ENCODE results near the gene DUSP11.

Gene DUSP11

GRCh38 chr2:73779467-73780236 is at the start of gene DUSP11:
DUSP11 (minus strand) TSS chr2:73780103; CDS start chr2:73779974, 129 bp downstream.
- DNase-seq (ENCODE audit: low read depth) = peak; percentile 91
- peak within 1 kb of the TSS; percentile 99 for H3K4me3 ChIP-seq (ENCODE audit: low read length)
- TF ChIP-seq CTCF (conservative IDR thresholded peaks at IDR 0.05; ENCODE audit: low read length) = peak; percentile 96

GRCh38 chr2:73828818-73829570 is 49.1 kb upstream of the DUSP11 start, which contains the start of gene STAMBP:
STAMBP (plus strand) TSS chr2:73828961; CDS start chr2:73830857, 1,896 bp downstream.
- peak; percentile 90 for DNase-seq (ENCODE audit: low read depth)
- TF ChIP-seq CTCF (conservative IDR thresholded peaks at IDR 0.05; ENCODE audit: low read length) = no peak
- H3K4me3 ChIP-seq (ENCODE audit: low read length) = peak within 1 kb of the TSS; percentile 76

GRCh38 chr2:73828389-73828817 is 48.5 kb upstream of the DUSP11 start:
- TF ChIP-seq CTCF (conservative IDR thresholded peaks at IDR 0.05; ENCODE audit: low read length) = no peak
- DNase-seq (ENCODE audit: low read depth) = no peak
- H3K4me3 ChIP-seq (ENCODE audit: low read length) = peak overlapping the region; percentile 76

GRCh38 chr2:73827660-73828388 is 47.9 kb upstream of the DUSP11 start:
- H3K4me3 ChIP-seq (ENCODE audit: low read length) = peak overlapping the region; percentile 76

GRCh38 chr2:73827018-73827417 is 47.1 kb upstream of the DUSP11 start:
- peak; percentile 34 for DNase-seq (ENCODE audit: low read depth)
- TF ChIP-seq CTCF (conservative IDR thresholded peaks at IDR 0.05; ENCODE audit: low read length) = peak; percentile 52
- no peak overlapping the region for H3K4me3 ChIP-seq (ENCODE audit: low read length)

More at GRCh38 chr2:73827660-73828388, 47.9 kb upstream of the DUSP11 start:
- no peak for TF ChIP-seq CTCF (conservative IDR thresholded peaks at IDR 0.05; ENCODE audit: low read length)
- no peak for DNase-seq (ENCODE audit: low read depth)

- TF ChIP-seq CTCF (conservative IDR thresholded peaks at IDR 0.05; ENCODE audit: low read length) = no peak
- H3K4me3 ChIP-seq (ENCODE audit: low read length) = no peak overlapping the region
- no peak for DNase-seq (ENCODE audit: low read depth)
These were observed 45.5 kb upstream of the DUSP11 start for GRCh38 chr2:73825408-73825807.

All from AG10803 (cell line).